K562 (cell line): ENCODE data around the gene NUCKS1. TPM values are rescaled to one million over a fixed set of nuclear protein-coding genes. Genes with fewer than 3 reads are reported as not detected.

ENCODE experiments used
- ARID1B ChIP-seq: fragments of 450-650 bp; IDR thresholded peaks from 2 replicates; pipeline ENCODE4 v1.6.1; 2016; ENCODE audit warnings: antibody characterized with exemption, mild to moderate bottlenecking, inconsistent platforms
- FOXJ2 ChIP-seq: fragments of 200-800 bp; sonication (Bioruptor generic); IDR thresholded peaks from 2 replicates; pipeline ENCODE4 v1.6.1; 2016; ENCODE audit warnings: missing genetic modification characterization, missing compliant biosample characterization
- NCOA6 ChIP-seq: fragments of 450-650 bp; IDR thresholded peaks from 2 replicates; pipeline ENCODE4 v1.6.1; 2017; ENCODE audit warnings: mild to moderate bottlenecking
- RBM15 ChIP-seq: fragments of 200-400 bp; formaldehyde crosslinking; IDR thresholded peaks from 2 replicates; pipeline ENCODE4 v1.6.1; 2018; ENCODE audit warnings: mild to moderate bottlenecking, low read length, moderate library complexity; ENCODE audit not compliant: insufficient read depth
- SNIP1 ChIP-seq: fragments of 450-650 bp; IDR thresholded peaks from 2 replicates; pipeline ENCODE4 v1.7.1; 2017; ENCODE audit warnings: low read depth, mild to moderate bottlenecking
- TAF9B ChIP-seq: fragments of 450-650 bp; IDR thresholded peaks from 2 replicates; pipeline ENCODE4 v1.6.1; 2018; ENCODE audit warnings: mild to moderate bottlenecking; ENCODE audit not compliant: partially characterized antibody
- ZNF239 ChIP-seq: fragments of 250-450 bp; sonication (Bioruptor Pico); IDR thresholded peaks from 2 replicates; pipeline ENCODE4 v1.4.0; 2020; ENCODE audit warnings: mild to moderate bottlenecking
- polyA plus RNA-seq, 8 experiments: library from polyadenylated mRNA; depleted of rRNA in 4 of 8; stranded (reverse) in 5 of 8; unstranded in 3 of 8; fragments of >200 nt; fragmentation: Nextera tagmentation in 2 of 8; fragmentation: Illumina TruSeq in 1 of 8; extraction: Ambion mirVana in 2 of 8; extraction: Trizol in 1 of 8; gene quantifications; 2 replicates each; pipeline versions ENCODE4 v1.2.1 to v1.2.3, GENCODE V29; 2011 to 2014; ENCODE audit warnings: inconsistent platforms in 1 of 8, missing spikeins in 1 of 8
- total RNA-seq, 7 experiments: library from RNA; depleted of rRNA in 6 of 7; stranded (reverse); fragments of >200 nt in 6 of 7; fragmentation: Illumina TruSeq in 2 of 7; extraction: Trizol in 2 of 7; gene quantifications; 2 replicates each; pipeline versions ENCODE4 v1.2.1 to v1.2.3, GENCODE V29; 2011 to 2021; ENCODE audit warnings: low replicate concordance in 1 of 7
- TF ChIP-seq, protein P1 (sequence below): fragments of 250-450 bp; sonication (Bioruptor Pico); IDR thresholded peaks from 2 replicates; pipeline ENCODE4 v1.4.0; 2020; ENCODE audit warnings: mild to moderate bottlenecking, moderate library complexity
- TF ChIP-seq, protein P2 (sequence below), 2 experiments: fragments of 450-650 bp; formaldehyde crosslinking in 1 of 2; IDR thresholded peaks; 2 replicates each; pipeline versions ENCODE4 v1.4.0 to v1.6.1; 2014 to 2020; ENCODE audit warnings: mild to moderate bottlenecking in 2 of 2, borderline replicate concordance in 1 of 2, low read depth in 1 of 2

Gene NUCKS1
- total and polyA plus RNA-seq, 9 of the 15 experiments (the other 6 are each of a cell fraction or from before 2014, with no cell fraction given) = 66.7 to 244 (median 149) TPM

- TF ChIP-seq, protein P1, sequence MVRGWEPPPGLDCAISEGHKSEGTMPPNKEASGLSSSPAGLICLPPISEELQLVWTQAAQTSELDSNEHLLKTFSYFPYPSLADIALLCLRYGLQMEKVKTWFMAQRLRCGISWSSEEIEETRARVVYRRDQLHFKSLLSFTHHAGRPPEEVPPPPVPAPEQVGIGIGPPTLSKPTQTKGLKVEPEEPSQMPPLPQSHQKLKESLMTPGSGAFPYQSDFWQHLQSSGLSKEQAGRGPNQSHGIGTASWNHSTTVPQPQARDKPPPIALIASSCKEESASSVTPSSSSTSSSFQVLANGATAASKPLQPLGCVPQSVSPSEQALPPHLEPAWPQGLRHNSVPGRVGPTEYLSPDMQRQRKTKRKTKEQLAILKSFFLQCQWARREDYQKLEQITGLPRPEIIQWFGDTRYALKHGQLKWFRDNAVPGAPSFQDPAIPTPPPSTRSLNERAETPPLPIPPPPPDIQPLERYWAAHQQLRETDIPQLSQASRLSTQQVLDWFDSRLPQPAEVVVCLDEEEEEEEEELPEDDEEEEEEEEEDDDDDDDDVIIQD (CRISPR knock-in tag) = no peak
- TF ChIP-seq, protein P2, sequence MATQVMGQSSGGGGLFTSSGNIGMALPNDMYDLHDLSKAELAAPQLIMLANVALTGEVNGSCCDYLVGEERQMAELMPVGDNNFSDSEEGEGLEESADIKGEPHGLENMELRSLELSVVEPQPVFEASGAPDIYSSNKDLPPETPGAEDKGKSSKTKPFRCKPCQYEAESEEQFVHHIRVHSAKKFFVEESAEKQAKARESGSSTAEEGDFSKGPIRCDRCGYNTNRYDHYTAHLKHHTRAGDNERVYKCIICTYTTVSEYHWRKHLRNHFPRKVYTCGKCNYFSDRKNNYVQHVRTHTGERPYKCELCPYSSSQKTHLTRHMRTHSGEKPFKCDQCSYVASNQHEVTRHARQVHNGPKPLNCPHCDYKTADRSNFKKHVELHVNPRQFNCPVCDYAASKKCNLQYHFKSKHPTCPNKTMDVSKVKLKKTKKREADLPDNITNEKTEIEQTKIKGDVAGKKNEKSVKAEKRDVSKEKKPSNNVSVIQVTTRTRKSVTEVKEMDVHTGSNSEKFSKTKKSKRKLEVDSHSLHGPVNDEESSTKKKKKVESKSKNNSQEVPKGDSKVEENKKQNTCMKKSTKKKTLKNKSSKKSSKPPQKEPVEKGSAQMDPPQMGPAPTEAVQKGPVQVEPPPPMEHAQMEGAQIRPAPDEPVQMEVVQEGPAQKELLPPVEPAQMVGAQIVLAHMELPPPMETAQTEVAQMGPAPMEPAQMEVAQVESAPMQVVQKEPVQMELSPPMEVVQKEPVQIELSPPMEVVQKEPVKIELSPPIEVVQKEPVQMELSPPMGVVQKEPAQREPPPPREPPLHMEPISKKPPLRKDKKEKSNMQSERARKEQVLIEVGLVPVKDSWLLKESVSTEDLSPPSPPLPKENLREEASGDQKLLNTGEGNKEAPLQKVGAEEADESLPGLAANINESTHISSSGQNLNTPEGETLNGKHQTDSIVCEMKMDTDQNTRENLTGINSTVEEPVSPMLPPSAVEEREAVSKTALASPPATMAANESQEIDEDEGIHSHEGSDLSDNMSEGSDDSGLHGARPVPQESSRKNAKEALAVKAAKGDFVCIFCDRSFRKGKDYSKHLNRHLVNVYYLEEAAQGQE (IDR thresholded peaks at IDR 0.05; ENCODE audit: borderline replicate concordance) = no peak
- TF ChIP-seq, protein P2 (CRISPR knock-in tag; IDR thresholded peaks at IDR 0.05; ENCODE audit: low read depth) = peak; percentile 54
- TF ChIP-seq RBM15 (no peak), ZNF239 (CRISPR knock-in tag) (0 out of 2 replicates have a peak, but pooled peaks have one; percentile 46), TAF9B (no peak), FOXJ2 (0 out of 2 replicates have a peak, but pooled peaks have one; percentile 36), SNIP1 (no peak), ARID1B (peak; percentile 53; the same call in 1 of the 2 replicates), NCOA6 (no peak)
- TF ChIP-seq, all 486 proteins: peak for 170
Measured at GRCh38 chr1:205749234-205750137, 496 bp downstream of the NUCKS1 start (continued).
